Activated T-cell treated with anti-CD3 and anti-CD28 coated beads, Interleukin-2, amount 50 U/mL, for 24 hours (primary cell): ENCODE results near the gene PCDH15.

Experiments used
- DNase-seq: peaks from one replicate; pipeline ENCODE4 v3.0.0-alpha.2; 2020
- H3K27ac Mint-ChIP-seq: 2 replicates; pipeline ENCODE4 v1.8.0; 2020; ENCODE audit warnings: mild to moderate bottlenecking, mixed read lengths
- H3K27me3 Mint-ChIP-seq: 2 replicates; pipeline ENCODE4 v1.8.0; 2020; ENCODE audit warnings: mixed read lengths
- H3K36me3 Mint-ChIP-seq: 2 replicates; pipeline ENCODE4 v1.8.0; 2020; ENCODE audit warnings: low read depth, mixed read lengths
- H3K4me1 Mint-ChIP-seq: 2 replicates; pipeline ENCODE4 v1.8.0; 2020; ENCODE audit warnings: low read depth, mixed read lengths
- H3K4me3 Mint-ChIP-seq: 2 replicates; pipeline ENCODE4 v1.8.0; 2020; ENCODE audit warnings: mild to moderate bottlenecking, moderate library complexity, mixed read lengths
- H3K9me3 Mint-ChIP-seq: 2 replicates; pipeline ENCODE4 v1.8.0; 2020; ENCODE audit warnings: mixed read lengths

Gene PCDH15

DNA sequence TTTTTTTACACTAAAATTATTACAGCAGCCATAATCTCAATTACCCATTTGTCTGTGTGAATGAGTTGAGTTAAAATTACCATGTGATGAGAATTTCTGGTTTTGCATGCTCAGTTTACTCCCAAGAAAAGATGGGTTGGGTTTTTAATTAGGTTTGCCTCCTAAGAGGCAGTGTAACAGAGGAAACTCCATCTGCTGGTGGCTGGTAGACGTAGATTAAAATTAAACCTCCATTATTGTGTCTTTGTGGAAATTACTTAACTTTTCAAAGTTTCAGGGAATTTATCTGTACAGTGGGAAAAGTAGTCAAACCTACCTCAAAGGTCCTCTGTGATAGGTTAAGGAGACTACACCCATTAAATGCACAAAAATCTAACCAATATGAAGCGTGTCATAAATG is 954.2 kb downstream of the PCDH15 start:
- Mint-ChIP-seq H3K9me3 (peaks cover 6% of the 10 kb centered on the region), H3K27me3 (no peaks in the 10 kb centered on the region), H3K4me3 (no peak overlapping the region), H3K4me1 (no peaks in the 10 kb centered on the region), H3K36me3 (no peaks in the 10 kb centered on the region), H3K27ac (no peak overlapping the region)
- no peak for DNase-seq

DNA sequence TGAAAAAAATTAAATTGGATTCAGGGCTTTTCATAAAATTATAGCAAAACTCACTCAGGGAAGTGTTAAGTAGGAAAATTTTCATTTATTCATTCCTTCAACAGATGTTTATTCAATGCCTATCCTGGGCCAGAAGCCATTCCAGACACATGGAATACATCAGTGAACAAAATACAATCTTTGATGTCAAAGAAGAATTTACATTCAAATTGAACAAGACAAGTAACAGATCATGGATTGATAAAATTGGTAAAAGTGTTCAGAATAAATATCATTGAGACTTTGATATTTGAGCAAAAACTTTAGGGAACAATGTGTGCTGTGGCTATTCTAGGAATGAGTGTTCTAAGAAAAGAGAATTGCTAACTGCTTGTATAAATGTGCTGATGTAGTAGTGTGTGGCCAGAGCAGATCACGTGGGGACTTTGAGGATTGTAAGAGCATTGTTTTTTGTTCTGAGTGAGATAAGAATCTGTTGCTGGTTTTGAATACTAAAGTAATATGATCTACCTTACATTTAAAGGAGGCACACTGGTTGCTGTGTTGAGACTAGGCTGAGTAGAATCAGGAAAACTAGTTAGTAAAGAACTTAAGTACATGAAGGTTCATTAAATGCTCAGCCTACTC is 957.2 kb downstream of the PCDH15 start:
- Mint-ChIP-seq H3K36me3 (no peaks in the 10 kb centered on the region), H3K4me3 (no peak overlapping the region), H3K27ac (no peak overlapping the region), H3K27me3 (no peaks in the 10 kb centered on the region), H3K9me3 (peaks cover 9% of the 10 kb centered on the region), H3K4me1 (no peaks in the 10 kb centered on the region)
- DNase-seq, result no peak

DNA sequence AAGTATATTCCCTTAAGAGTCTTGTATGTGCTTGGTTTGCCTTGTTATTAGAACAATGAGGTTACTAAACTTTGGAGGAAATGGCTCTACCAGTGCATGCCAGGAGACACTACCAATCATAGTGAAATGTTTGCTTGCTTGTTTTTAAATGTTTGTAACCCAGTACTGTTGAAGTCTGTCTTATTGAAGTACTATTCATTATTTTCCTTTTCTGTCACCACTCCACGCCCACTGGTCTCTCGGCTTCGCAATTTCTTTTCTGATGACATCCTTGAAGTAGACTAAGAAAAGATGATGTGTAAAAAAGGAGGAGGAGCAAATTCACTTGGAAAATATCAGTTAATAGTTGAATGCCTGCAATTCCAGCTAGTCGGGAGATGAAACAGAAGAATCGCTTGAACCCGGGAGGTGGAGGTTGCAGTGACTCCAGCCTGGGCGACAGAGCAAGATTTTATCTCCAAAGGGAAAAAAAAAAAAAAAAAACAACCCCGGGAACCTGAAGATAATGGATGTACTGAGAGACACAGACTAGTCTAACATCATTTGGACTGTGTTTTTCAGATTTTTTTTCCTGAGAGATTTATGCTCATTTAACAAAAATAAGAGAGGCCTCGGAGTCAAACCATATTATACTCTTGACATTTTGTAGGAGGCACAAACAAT is 959.4 kb downstream of the PCDH15 start:
- no peak for DNase-seq
- peaks cover 11% of the 10 kb centered on the region for H3K9me3 Mint-ChIP-seq
- no peaks in the 10 kb centered on the region for H3K4me1 Mint-ChIP-seq
- H3K27ac Mint-ChIP-seq, result no peak overlapping the region
- H3K27me3 Mint-ChIP-seq, result no peaks in the 10 kb centered on the region
- H3K36me3 Mint-ChIP-seq, result no peaks in the 10 kb centered on the region
- no peak overlapping the region for H3K4me3 Mint-ChIP-seq

DNA sequence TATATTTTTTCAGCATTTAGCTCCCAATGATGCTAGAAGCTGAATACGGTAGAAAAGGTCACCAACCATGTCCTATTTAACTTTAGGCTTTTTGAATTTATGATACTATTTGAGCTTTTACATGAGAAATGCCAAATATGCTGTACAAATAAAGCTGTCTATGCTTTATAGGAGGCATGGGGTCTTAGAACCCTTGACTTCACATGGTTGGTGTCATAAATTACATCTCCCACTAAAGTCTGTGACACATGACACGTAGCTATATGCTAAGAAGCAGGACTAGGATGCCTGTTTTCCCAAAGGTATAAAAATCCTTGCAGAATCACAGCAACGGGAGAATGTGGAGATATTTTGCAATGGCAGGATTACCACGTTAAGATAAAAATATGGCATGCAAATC is 960.4 kb downstream of the PCDH15 start:
- Mint-ChIP-seq H3K4me1 (no peaks in the 10 kb centered on the region), H3K36me3 (no peaks in the 10 kb centered on the region), H3K4me3 (no peak overlapping the region), H3K9me3 (peaks cover 12% of the 10 kb centered on the region), H3K27me3 (no peaks in the 10 kb centered on the region), H3K27ac (no peak overlapping the region)
- DNase-seq, result no peak

DNA sequence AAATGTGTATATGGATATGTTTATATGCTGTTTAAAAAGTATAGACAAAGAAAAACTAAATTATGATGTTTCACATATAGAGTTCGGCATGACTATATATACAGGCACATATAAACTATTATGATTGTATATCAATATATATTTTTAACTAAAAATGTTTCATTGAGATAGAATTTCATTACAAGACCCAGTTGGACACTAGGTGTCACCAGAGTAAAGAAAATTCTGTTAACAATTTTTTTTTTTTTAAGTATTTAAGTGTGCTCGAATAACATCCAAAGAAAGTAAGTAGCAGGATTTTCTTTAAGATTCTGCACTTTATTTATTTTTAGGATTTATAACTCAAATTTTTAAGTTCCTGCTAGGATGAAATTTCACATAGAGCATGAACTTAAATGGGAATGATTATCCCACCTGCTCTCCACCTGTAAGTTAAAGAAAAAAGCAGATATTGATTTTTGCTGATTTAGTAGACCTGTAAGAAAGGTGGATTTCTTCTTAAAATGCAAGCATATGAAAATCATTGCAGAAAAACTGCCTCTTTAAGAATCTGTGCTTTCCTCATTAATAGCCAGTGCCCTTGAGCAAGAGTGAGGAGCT is 961.5 kb downstream of the PCDH15 start:
- no peak overlapping the region for H3K4me3 Mint-ChIP-seq
- H3K4me1 Mint-ChIP-seq, result no peaks in the 10 kb centered on the region
- no peaks in the 10 kb centered on the region for H3K27me3 Mint-ChIP-seq
- peaks cover 8% of the 10 kb centered on the region for H3K9me3 Mint-ChIP-seq
- H3K36me3 Mint-ChIP-seq, result no peaks in the 10 kb centered on the region
- no peak for DNase-seq
- H3K27ac Mint-ChIP-seq, result no peak overlapping the region

DNA sequence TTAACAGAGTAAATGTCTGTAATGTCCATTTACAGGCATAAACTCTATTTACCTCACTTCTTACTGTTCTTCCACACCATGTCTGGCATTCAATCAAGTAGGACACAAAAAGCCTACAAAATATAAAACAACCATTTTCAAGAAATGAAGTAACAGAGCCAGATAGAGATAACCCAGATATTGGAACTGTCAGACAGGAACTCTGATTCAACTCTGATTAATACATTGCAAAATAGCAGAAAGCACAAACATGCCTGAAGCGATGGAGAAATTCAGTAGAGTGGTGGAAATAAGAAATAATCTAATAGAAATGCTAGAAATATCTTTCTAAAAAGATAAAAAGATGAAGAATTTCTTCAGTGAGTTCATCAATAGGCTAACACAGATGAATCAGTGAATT is 964.4 kb downstream of the PCDH15 start:
- Mint-ChIP-seq H3K4me1 (no peaks in the 10 kb centered on the region), H3K27ac (no peak overlapping the region), H3K4me3 (no peak overlapping the region), H3K9me3 (peaks cover 7% of the 10 kb centered on the region), H3K27me3 (no peaks in the 10 kb centered on the region), H3K36me3 (no peaks in the 10 kb centered on the region)
- no peak for DNase-seq

DNA sequence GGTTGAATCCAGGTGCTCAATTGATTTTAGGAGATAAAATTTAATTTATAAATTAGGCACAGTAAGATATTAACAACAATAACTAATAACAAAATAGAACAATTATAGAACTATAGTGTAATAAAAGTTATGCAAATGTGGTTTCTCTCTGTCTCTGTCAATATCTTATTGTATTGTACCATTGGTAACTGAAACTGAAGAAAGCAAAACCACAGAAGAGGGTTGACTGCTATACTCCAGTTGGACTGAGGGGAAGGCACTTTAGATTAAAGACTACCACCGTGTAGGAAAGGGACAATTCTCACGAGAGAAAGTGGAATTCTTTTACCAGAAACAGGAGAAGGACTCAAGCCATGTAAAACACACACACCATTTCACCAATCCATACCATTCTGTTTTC is 967.1 kb downstream of the PCDH15 start:
- Mint-ChIP-seq H3K27me3 (no peaks in the 10 kb centered on the region), H3K4me1 (no peaks in the 10 kb centered on the region), H3K36me3 (no peaks in the 10 kb centered on the region), H3K27ac (no peak overlapping the region), H3K9me3 (peaks cover 3% of the 10 kb centered on the region), H3K4me3 (no peak overlapping the region)
- DNase-seq, result no peak

DNA sequence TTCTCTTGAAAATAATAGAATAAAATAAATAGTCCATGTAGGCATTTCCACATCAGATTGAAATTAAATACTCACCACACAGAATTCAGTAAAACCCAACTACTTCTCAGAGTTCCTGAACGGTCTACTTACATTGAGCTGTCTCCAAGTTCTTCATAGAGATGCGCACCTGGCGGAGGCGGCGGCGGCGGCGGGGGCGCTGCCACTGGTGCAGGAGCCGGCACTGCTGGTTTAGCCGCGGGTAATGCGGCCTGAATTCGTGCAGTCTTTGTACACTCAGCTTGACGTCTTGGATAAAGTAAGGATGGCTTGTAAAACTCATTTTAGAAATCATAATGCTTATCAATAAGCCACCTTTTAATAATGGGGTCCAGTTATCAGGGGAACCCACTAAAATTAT is 973.8 kb downstream of the PCDH15 start:
- H3K36me3 Mint-ChIP-seq, result no peaks in the 10 kb centered on the region
- no peaks in the 10 kb centered on the region for H3K4me1 Mint-ChIP-seq
- no peaks in the 10 kb centered on the region for H3K27me3 Mint-ChIP-seq
- H3K27ac Mint-ChIP-seq, result no peak overlapping the region
- DNase-seq, result no peak
- H3K4me3 Mint-ChIP-seq, result no peak overlapping the region
- peaks cover 6% of the 10 kb centered on the region for H3K9me3 Mint-ChIP-seq

DNA sequence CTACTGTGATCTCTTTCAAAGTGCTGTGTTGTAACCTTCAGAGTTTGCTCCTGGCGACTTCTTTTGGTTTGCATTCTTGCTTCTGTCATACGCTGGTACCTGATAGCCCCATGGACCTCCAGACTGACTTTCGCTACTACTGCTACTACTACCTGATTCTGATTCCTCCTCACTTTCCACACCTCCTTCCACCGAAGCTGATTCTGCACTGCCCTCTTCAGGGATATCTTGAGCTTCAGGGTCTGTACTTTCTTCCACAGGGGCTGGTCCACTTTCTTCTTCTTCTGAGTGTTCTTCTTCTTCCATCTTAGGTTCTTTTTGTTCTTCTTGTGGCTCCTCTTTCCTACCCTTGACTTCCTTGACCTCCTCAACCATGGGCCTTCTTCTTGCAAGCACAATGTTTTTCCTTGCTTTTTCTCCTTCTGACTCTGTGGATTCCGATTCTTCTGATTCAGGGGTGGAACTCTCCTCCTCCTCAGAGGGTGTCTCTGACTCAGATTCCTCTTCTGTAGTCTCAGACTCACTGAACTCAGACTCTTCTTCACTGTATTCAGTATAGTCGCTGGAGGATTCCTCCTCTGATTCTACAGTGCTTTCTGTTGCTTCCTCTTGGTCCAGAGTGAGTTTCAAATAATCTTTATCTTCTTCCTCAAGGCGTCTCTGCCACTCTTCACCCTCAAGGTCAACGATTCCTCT is 992.2 kb downstream of the PCDH15 start:
- no peaks in the 10 kb centered on the region for H3K36me3 Mint-ChIP-seq
- no peak overlapping the region for H3K27ac Mint-ChIP-seq
- no peak for DNase-seq
- H3K4me3 Mint-ChIP-seq, result no peak overlapping the region
- H3K4me1 Mint-ChIP-seq, result no peaks in the 10 kb centered on the region
- H3K27me3 Mint-ChIP-seq, result no peaks in the 10 kb centered on the region
- peaks cover 21% of the 10 kb centered on the region for H3K9me3 Mint-ChIP-seq

DNA sequence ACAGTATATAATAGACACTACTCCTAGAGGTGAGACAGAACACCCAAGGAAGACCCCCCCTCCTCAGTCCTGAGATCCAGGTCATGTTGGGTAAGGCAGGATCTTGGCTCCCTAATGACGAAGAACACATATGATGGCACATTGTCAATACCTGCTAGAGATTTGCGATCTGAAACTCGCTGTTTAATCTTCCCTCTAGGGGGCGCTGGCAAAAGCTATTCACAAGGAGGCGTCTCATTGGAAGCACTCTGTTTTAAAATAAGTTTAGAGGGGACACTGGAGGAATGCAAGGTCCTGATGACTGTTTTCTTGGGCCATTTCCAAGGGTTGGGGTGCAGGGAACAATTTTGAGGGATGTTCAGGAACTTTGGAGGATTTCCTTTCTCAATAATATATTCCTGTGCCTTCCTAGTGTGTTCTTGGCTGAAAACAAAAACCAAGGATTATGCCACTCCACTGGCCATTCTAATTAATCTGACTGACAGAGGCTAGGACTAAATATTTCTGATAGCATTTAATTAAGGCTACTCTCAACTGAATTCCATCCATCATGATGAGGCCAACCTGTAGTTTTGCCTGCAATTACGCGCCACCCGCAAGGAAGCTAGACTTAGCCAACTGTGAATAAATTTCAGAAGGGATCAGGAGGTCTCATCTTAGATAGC is 1014.7 kb downstream of the PCDH15 start:
- no peak overlapping the region for H3K4me3 Mint-ChIP-seq
- no peak overlapping the region for H3K27ac Mint-ChIP-seq
- no peaks in the 10 kb centered on the region for H3K4me1 Mint-ChIP-seq
- no peaks in the 10 kb centered on the region for H3K36me3 Mint-ChIP-seq
- H3K27me3 Mint-ChIP-seq, result no peaks in the 10 kb centered on the region
- DNase-seq, result no peak
- H3K9me3 Mint-ChIP-seq, result peaks cover 16% of the 10 kb centered on the region

DNA sequence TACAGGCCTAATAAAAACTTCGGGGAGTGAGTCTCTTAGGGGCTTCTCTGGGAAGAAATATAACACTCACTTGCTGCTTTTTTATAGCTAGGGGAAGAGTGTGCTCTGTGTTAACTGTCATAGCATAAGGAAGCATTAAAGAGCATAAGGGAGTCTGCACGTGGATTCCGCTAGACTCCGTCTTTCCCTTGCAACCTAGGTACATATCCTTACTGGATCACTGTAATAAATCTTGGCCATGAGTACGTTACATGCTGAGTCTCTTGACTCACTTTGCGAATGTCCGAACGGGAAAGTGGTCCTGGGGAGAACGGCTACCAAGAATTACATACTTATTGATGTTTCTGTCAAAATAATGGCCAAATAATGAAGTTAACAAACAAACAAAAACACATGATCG is 1029.3 kb downstream of the PCDH15 start:
- H3K4me3 Mint-ChIP-seq, result no peak overlapping the region
- no peaks in the 10 kb centered on the region for H3K36me3 Mint-ChIP-seq
- no peak for DNase-seq
- peaks cover 19% of the 10 kb centered on the region for H3K9me3 Mint-ChIP-seq
- no peak overlapping the region for H3K27ac Mint-ChIP-seq
- no peaks in the 10 kb centered on the region for H3K4me1 Mint-ChIP-seq
- no peaks in the 10 kb centered on the region for H3K27me3 Mint-ChIP-seq

DNA sequence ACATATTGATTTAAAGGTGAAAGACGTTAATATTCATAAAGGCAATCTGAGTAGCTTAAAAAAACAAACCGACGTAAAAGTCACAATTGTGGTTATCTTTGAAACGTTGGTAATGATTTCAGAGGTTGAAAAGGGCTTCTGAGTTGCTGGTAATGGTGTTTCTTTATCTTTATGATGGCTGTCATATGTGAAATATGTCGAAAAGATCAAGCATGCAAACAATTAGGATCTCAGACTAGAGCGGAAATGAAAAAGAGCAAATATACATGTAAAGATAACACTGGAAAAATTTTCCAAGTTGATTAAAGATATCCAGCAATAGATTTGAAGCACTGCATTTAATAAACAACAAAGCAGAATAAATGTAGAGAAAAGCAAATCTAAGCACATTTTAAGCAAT is 1030.1 kb downstream of the PCDH15 start:
- Mint-ChIP-seq H3K36me3 (no peaks in the 10 kb centered on the region), H3K27me3 (no peaks in the 10 kb centered on the region), H3K27ac (no peak overlapping the region), H3K9me3 (peaks cover 18% of the 10 kb centered on the region), H3K4me3 (no peak overlapping the region), H3K4me1 (no peaks in the 10 kb centered on the region)
- no peak for DNase-seq

DNA sequence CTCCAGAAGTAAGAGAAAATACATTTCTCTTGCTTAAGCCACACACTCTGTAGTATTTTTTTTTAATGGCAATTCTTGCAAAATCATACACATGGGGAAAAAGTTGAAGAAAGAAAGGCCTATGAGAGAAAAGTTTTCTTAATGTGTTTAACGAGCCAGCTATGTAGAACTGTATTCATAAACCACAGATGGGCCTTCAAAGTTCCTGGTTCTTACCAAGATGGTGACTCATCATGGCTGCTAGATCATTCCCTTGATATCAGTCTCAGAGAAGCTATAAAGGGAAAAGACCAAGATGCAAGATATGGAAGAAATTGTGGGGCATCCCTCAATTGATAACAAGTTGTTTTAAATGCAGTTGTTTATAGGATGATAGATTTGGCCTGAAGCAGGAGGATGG is 1035.7 kb downstream of the PCDH15 start:
- Mint-ChIP-seq H3K4me1 (no peaks in the 10 kb centered on the region), H3K27me3 (no peaks in the 10 kb centered on the region), H3K9me3 (peaks cover 10% of the 10 kb centered on the region), H3K4me3 (no peak overlapping the region), H3K36me3 (no peaks in the 10 kb centered on the region), H3K27ac (no peak overlapping the region)
- DNase-seq, result no peak

DNA sequence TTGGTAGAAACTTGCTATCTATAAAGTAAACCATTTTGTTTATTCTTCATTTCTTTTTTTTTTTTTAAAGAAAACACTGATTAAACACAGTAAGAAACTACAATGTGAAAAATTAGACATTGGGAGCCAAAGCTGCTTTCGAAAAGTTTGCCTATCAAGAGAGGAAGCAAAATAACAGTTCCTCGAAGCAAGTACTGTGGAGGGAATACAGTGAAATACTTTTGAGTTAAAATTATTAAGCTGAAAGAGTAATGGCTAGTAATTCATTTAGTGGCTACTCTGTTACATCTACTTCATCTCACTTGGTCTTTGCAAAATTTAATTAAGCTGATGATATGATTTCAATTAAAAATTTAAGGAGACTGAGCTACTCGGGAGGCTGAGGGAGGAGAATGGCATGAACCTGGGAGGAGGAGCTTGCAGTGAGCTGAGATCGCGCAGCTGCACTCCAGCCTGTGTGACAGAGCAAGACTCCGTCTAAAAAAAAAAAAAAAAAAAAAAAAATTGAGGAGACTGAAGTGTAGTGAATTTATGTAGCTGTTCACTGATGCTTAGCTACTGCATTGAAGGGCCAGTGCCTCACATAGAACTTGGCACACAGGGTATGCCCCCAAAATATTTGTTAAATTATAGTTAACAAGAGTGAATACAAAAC is 1046.3 kb downstream of the PCDH15 start:
- no peaks in the 10 kb centered on the region for H3K4me1 Mint-ChIP-seq
- H3K27ac Mint-ChIP-seq, result no peak overlapping the region
- no peaks in the 10 kb centered on the region for H3K36me3 Mint-ChIP-seq
- H3K27me3 Mint-ChIP-seq, result no peaks in the 10 kb centered on the region
- no peak overlapping the region for H3K4me3 Mint-ChIP-seq
- DNase-seq, result no peak
- H3K9me3 Mint-ChIP-seq, result peaks cover 7% of the 10 kb centered on the region
